GM21737 (cell line): ENCODE data around the gene DVL1.
"Not testable (repeated sequence)": the region's sequence is repeated elsewhere in the genome, so short reads cannot be mapped to it uniquely, and the experiment has no call there.

ENCODE experiments used
- ATAC-seq: cut with Tn5 transposase; IDR thresholded peaks from one replicate; pipeline ENCODE4 v1.9.1; 2021; ENCODE audit warnings: mild to moderate bottlenecking, moderate library complexity; ENCODE audit not compliant: unreplicated experiment

Gene DVL1

DNA sequence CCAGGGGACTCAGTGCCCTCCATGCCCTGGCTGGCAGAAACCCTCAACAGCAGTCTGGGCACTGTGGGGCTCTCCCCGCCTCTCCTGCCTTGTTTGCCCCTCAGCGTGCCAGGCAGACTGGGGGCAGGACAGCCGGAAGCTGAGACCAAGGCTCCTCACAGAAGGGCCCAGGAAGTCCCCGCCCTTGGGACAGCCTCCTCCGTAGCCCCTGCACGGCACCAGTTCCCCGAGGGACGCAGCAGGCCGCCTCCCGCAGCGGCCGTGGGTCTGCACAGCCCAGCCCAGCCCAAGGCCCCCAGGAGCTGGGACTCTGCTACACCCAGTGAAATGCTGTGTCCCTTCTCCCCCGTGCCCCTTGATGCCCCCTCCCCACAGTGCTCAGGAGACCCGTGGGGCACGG lies 21.0 kb downstream of the DVL1 start:
- no peak for ATAC-seq

DNA sequence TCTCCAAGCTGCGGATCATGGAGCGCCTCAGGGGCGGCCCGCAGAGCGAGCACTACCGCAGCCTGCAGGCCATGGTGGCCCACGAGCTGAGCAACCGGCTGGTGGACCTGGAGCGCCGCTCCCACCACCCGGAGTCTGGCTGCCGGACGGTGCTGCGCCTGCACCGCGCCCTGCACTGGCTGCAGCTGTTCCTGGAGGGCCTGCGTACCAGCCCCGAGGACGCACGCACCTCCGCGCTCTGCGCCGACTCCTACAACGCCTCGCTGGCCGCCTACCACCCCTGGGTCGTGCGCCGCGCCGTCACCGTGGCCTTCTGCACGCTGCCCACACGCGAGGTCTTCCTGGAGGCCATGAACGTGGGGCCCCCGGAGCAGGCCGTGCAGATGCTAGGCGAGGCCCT lies 21.9 kb downstream of the DVL1 start:
- ATAC-seq = no peak

DNA sequence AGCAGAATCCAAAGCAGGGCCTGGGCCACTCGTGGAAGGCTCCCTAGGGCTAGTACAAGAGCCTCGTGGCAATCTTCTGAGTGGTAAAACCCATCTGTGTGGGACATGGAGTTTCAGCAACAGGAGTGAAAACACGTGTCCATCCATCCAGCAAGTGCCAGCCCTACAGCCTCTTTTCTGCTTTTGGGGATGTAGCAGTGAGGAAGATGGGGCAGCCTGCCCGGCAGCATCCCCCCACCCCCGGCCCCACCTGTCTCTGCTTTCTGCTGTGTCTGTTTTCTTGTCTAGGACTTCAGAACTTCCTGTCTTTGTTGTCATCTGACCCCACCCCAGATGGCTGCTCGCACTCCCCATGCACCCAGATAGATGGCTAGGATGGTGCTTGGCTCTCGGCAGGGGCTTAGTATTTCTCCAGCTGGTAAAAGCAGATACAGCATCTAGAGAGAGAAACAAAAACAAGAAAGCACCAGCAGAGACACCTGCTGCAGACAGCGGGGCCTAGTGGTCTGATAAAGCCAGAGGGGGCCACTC lies 23.1 kb downstream of the DVL1 start:
- ATAC-seq = no peak

DNA sequence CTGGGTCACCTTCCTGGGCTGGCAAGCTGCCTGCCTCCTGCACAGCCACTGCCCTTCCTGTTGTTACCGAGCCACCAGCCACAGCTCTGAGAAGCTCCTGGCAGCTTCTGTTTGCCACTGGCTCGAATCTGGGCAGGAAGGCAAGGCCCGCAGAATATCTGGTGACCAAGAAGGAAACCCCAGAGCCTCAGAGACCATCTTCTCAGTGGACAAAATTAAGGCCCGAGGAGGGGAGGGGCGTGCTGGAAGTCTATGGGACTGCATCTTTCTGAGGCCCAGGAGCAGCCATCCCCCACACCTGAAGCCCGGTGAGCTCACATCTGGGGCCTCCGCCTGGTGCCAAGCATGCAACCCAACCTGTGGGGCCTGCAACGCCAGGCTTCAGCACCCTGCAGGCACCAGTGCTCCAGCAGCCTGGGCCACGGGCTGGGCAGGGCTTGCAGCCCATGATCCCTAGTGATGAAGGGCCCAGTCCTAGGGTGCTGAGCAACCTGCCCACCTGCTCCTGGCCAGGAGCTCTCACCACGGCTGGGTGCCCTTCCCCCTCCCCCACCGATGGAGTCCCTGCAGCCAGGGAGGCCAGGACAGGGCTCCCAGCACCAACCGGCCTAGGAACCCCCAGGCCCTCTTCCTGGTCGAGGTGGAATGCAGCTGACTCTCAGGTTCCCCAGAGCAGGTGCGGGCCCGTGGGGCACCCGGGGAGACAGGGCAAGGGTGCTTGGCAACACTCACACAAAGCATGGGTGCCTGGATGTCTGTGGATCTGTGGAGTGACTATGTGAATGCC lies 23.7 kb downstream of the DVL1 start:
- ATAC-seq = no peak

GRCh38 chr1:1324524-1325287 lies 24.5 kb downstream of the DVL1 start, which contains the start of the genes CPTP and INTS11:
CPTP (plus strand) TSS chr1:1324802; CDS start chr1:1326911, 2,109 bp downstream.
INTS11 (minus strand) TSS chr1:1324660; CDS start chr1:1324608, 52 bp downstream.
- ATAC-seq = peak; percentile 53

- peak; percentile 7 for ATAC-seq
Measured at GRCh38 chr1:1324084-1324523, 25.1 kb downstream of the DVL1 start.

- no peak for ATAC-seq
Measured at GRCh38 chr1:1322952-1323351, 26.3 kb downstream of the DVL1 start.

GRCh38 chr1:1322418-1322817 lies 26.8 kb downstream of the DVL1 start:
- no peak for ATAC-seq

- no peak for ATAC-seq
Measured at GRCh38 chr1:1321477-1321876, 27.7 kb downstream of the DVL1 start.

DNA sequence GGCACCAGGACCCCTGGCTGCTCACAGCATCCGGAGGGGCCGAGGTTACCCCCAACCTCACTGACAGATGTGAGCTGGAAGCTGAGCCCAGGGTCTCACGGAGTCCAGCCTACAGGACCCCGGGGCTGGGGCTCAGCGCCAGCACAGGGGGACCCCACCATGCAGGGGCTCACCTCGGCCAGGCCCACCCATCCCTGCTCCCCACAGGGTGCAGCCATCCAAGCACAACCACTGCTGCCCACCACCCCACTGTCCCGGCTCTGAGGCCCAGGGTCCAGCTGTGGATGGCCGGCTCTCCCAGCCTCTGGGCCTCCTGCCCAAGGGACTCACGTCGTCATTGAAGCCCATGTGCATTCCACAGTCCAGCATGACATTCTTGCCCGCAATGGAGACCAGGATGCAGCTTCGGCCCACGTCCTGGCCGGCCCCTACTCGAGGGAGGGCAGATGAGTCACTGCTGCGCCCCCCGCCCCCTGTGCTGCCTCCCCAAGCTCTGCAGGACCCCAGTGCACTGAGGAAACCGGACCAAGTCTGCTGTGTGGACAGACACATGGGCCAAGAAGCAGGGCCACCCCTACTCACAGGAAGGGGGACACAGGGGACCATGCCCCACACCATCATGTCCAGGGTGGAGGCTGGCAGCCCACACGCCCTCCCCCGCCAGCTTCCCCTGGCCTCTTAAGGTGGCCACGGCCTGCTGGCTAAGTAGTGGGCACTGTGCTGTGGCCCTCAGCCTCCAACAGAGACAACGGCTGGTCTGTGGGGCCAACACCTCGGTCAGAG lies 28.4 kb downstream of the DVL1 start:
- ATAC-seq = no peak

DNA sequence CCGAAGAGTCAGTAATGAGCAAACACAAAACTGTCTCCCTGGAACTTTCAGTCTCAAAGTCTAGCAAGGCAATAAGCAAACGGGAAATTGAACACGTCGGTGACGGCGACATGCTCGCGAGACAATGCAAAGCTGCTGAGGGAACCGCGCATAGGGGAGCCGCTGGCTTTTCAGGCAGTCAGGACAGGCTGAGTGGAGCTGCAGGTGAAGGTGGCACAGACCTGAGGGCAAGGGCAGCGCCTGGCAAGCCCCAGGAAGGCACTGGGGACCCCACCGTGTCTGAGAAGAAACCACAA lies 29.6 kb downstream of the DVL1 start:
- no peak for ATAC-seq

DNA sequence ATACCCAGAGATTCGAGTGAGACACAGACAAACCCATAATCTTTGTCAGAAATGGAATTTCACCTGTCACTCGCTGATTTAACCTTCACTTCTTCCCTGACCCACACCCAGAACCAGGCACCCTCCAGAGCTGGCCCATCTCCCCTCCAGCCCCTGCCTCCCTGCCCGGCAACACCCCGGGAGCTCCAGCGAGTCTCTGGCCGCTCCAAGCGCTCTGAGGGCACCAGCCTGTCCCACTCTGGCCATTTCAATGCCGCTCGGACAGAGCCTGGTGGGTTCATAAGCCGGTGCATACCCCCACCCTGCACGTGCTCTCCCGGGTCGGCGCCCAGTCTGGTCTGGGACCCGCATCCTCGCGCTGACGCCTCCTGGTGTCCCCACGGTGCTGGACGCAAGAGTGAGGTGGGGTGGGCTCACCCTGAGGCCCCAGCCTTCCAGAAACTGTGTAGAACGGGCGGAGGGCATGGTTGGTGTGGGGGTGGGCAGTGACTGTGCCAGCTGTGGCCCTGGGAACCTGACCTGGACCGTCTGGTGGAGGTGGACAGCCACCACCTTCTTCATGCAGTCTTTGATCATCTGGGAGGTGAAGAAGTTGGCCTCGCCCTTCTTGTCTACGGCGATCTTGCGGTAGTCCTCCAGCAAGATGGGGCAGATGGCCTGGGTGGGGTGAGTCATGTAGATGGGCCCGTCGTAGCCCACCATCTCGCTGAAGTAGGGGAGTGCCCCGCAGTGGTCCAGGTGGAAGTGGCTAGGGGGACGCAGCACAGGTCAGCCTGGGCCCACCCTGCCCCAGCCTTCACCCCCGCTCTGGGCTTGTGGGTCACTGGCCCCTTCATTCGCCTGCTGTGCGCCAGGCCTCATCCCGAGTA lies 30.2 kb downstream of the DVL1 start:
- ATAC-seq = no peak

- no peak for ATAC-seq
Measured at GRCh38 chr1:1318131-1318652, 31.0 kb downstream of the DVL1 start.

DNA sequence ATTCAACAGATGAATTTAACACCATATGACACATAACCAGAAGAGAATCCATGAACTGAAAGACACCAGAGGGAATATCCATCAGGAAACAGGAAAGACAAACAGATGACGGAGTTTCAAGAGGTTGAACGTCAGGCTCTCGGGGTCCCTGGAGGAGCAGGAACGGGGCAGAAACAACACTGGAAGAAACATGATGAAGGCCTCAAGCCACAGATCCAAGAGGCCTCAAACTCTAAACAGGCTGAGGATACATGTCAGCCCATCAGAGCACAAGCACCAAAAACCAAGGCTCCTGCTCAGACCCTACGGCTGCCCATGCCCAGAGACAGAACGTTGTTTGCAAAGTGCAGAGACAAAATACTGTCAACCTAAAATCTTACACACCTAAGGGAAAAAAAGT lies 31.8 kb downstream of the DVL1 start:
- no peak for ATAC-seq

- not testable (repeated sequence) for ATAC-seq
Measured at GRCh38 chr1:1316199-1316598, 33.0 kb downstream of the DVL1 start.

- no peak for ATAC-seq
Measured at GRCh38 chr1:1315435-1315954, 33.7 kb downstream of the DVL1 start.

GRCh38 chr1:1314678-1315335 lies 34.4 kb downstream of the DVL1 start:
- no peak for ATAC-seq

DNA sequence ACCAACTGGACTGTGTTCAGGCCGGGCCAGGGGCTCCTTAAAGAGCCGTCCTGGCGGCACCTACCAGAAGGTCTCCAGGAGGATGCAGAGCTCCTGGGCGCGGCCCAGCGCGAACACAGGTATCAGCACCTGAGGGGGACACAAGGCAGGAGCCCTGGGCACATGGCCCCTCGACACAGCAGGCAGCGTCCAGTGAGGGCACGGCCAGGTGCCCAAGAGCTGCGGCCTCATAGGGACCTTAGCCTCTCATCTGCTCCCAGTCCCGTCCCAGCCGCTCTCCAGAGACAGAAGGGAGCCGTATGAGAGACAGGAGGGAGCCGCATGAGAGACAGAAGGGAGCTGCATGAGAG lies 35.0 kb downstream of the DVL1 start:
- no peak for ATAC-seq

DNA sequence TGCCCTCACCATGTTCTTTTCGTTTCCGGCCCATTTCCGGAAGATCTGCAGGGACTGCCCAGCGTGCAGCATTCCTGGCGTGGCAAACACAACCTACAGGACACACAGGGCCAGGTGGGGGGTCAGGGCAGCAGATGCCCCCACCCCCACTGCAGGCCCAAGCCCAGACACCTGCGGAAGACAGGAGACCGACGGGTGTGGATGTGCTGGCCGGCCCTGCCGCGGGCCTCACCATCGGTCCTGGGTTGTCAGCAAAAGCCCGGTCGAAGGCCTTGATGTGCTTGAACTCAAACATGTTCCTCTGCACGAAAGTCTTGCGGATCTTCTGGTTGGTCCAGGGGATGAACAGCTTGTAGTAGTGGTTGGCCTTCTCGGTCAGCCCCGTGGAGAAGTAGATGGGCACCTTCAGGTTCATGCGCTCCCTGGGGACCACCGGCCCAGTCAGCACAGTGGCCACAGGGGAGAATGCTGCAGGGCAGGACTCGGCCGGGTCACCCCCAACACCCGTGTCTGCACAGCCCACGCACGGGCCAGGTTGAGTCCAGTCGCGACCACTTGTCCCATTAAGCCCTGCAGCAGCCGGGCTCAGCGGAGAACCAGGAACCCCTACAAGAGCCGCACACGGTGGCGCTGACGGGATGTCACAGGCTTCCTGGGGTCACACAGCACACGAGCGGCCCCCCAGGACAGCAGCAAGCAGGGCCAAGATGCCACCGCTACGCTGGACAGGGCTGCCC lies 35.5 kb downstream of the DVL1 start:
- ATAC-seq = no peak
